Upper lobe of left lung (tissue), 6 donors: ENCODE measurements around the gene ANXA6. TPM values are rescaled to one million over a fixed set of nuclear protein-coding genes. Genes with fewer than 3 reads are reported as not detected.

Source experiments
- ATAC-seq, 2 donors: fragments of 200-7000 bp; cut with Tn5 transposase; one replicate each; pipeline ENCODE4 v1.9.1; 2022; ENCODE audit warnings: mild to moderate bottlenecking in 2 of 2, moderate library complexity in 2 of 2; ENCODE audit not compliant: low FRiP score in 2 of 2
- DNase-seq, 2 donors: peaks; one replicate each; pipeline ENCODE4 v3.0.0-alpha.2; 2019 to 2020
- H3K27ac ChIP-seq, 4 donors: fragments of 200-600 bp; sonication (generic); one replicate each; pipeline ENCODE4 v1.5.1; 2016 to 2019
- H3K27me3 ChIP-seq, 4 donors: fragments of 200-600 bp; sonication (generic); one replicate each; pipeline ENCODE4 v1.5.1; 2017 to 2019
- H3K36me3 ChIP-seq, 4 donors: fragments of 200-600 bp; sonication (generic); one replicate each; pipeline ENCODE4 v1.5.1; 2016 to 2019
- H3K4me1 ChIP-seq, 4 donors: fragments of 200-600 bp; sonication (generic); one replicate each; pipeline ENCODE4 v1.5.1; 2018 to 2019
- H3K4me3 ChIP-seq, 4 donors: fragments of 200-600 bp; sonication (generic); one replicate each; pipeline ENCODE4 v1.5.1; 2017 to 2019; ENCODE audit warnings: mild to moderate bottlenecking in 2 of 4, moderate library complexity in 1 of 4
- H3K9me3 ChIP-seq, 4 donors: fragments of 200-600 bp; sonication (generic); one replicate each; pipeline ENCODE4 v1.5.1; 2018 to 2019
- CTCF ChIP-seq, 6 experiments: fragments of 450-650 bp in 4 of 6; fragments of 200-600 bp in 2 of 6; sonication (generic) in 2 of 6; IDR thresholded peaks; one replicate each; pipeline ENCODE4 v1.5.1; 2016 to 2019; ENCODE audit warnings: antibody characterized with exemption in 6 of 6
- EP300 ChIP-seq, 4 donors: sonication (generic); formaldehyde crosslinking; IDR thresholded peaks; one replicate each; pipeline ENCODE4 v1.5.1; 2017; ENCODE audit warnings: antibody characterized with exemption in 4 of 4, control low read depth in 2 of 4
- POLR2A ChIP-seq, 4 donors: fragments of 450-650 bp; IDR thresholded peaks; one replicate each; pipeline ENCODE4 v1.5.1; 2016 to 2017; ENCODE audit warnings: antibody characterized with exemption in 4 of 4, mild to moderate bottlenecking in 2 of 4
- POLR2AphosphoS5 ChIP-seq, 2 donors: sonication (generic); formaldehyde crosslinking; IDR thresholded peaks; one replicate each; pipeline ENCODE4 v1.5.1; 2017; ENCODE audit warnings: antibody characterized with exemption in 2 of 2
- WGBS, 2 donors: methylation state at CpG; one replicate each; pipeline ENCODE4 v1.1.5; 2017 to 2018; 5-methylcytosine and 5-hydroxymethylcytosine counted together
- total RNA-seq, 6 donors: library from RNA; depleted of rRNA in 4 of 6; stranded (reverse); fragments of >200 nt in 4 of 6; gene quantifications; one replicate each; pipeline versions ENCODE4 v1.1.0 to v1.2.1, GENCODE V29; 2016 to 2021
- donor health status: DM: no; HTN: no; CAD: no; lungs with moderate emphysema.
- donor health status: DM: no; HTN: yes; CAD: no; lungs with severe emphysema.

The ANXA6 gene
- total RNA-seq, 6 donors from 2014 or later = 68.5 to 176 (median 84.5) TPM

GRCh38 chr5:151056379-151057325, 100.9 kb downstream of the ANXA6 start:
- H3K4me1 ChIP-seq = peaks cover 40 to 48% (median 43%) of the 10 kb centered on the region in 4 donors
- no peak overlapping the region for H3K4me3 ChIP-seq
- H3K9me3 ChIP-seq = no peaks in the 10 kb centered on the region
- H3K27ac ChIP-seq = peak overlapping the region in 2 of 4 donors; percentile 50 to 76
- DNase-seq (no peak), ATAC-seq (no peak)
- no peak for TF ChIP-seq EP300 (IDR thresholded peaks at IDR 0.05)
- no peak for TF ChIP-seq POLR2A (IDR thresholded peaks at IDR 0.05)
- no peak for TF ChIP-seq CTCF (IDR thresholded peaks at IDR 0.05)
- no peak for TF ChIP-seq POLR2AphosphoS5 (IDR thresholded peaks at IDR 0.05)
- peaks cover 16 to 88% (median 48%) of the 10 kb centered on the region in 4 donors for H3K36me3 ChIP-seq
- H3K27me3 ChIP-seq = no peaks in the 10 kb centered on the region
- 89 to 91% methylated on average over 19 to 24 of the region's 25 CpGs for WGBS, 2 donors

GRCh38 chr5:151055336-151055735, 102.2 kb downstream of the ANXA6 start:
- no peaks in the 10 kb centered on the region for H3K27me3 ChIP-seq
- peaks cover 16 to 90% (median 53%) of the 10 kb centered on the region in 4 donors for H3K36me3 ChIP-seq
- peak overlapping the region in 2 of 4 donors; percentile 26 to 36 for H3K27ac ChIP-seq
- no peak for DNase-seq
- peaks cover 30 to 40% (median 35%) of the 10 kb centered on the region in 4 donors for H3K4me1 ChIP-seq
- no peak overlapping the region for H3K4me3 ChIP-seq
- ATAC-seq = no peak
- WGBS, 2 donors = 76 to 86% methylated on average over 5 to 6 of the region's 6 CpGs
- TF ChIP-seq CTCF (IDR thresholded peaks at IDR 0.05) (no peak), POLR2AphosphoS5 (IDR thresholded peaks at IDR 0.05) (no peak), POLR2A (IDR thresholded peaks at IDR 0.05) (no peak), EP300 (IDR thresholded peaks at IDR 0.05) (no peak)
- no peaks in the 10 kb centered on the region for H3K9me3 ChIP-seq

GRCh38 chr5:151054709-151055108, 102.9 kb downstream of the ANXA6 start:
- peaks cover 24 to 34% (median 29%) of the 10 kb centered on the region in 4 donors for H3K4me1 ChIP-seq
- H3K36me3 ChIP-seq = peaks cover 17 to 90% (median 59%) of the 10 kb centered on the region in 4 donors
- no peaks in the 10 kb centered on the region for H3K9me3 ChIP-seq
- ATAC-seq (no peak), DNase-seq (no peak)
- TF ChIP-seq POLR2A (IDR thresholded peaks at IDR 0.05) (no peak), POLR2AphosphoS5 (IDR thresholded peaks at IDR 0.05) (no peak), CTCF (IDR thresholded peaks at IDR 0.05) (no peak), EP300 (IDR thresholded peaks at IDR 0.05) (no peak)
- H3K27me3 ChIP-seq = no peaks in the 10 kb centered on the region
- H3K4me3 ChIP-seq = no peak overlapping the region
- WGBS, 2 donors = 94 to 98% methylated on average over 3 of the region's 3 CpGs
- peak overlapping the region in 2 of 4 donors; percentile 19 to 35 for H3K27ac ChIP-seq

GRCh38 chr5:151053796-151054462, 103.7 kb downstream of the ANXA6 start:
- Histone ChIP-seq H3K27me3 (no peaks in the 10 kb centered on the region), H3K9me3 (no peaks in the 10 kb centered on the region), H3K4me3 (no peak overlapping the region), H3K36me3 (peaks cover 23 to 91% (median 66%) of the 10 kb centered on the region in 4 donors), H3K4me1 (peaks cover 19 to 27% (median 22%) of the 10 kb centered on the region in 4 donors), H3K27ac (peak overlapping the region in 3 of 4 donors; percentile 22 to 43 (median 38))
- no peak for DNase-seq
- TF ChIP-seq POLR2AphosphoS5 (IDR thresholded peaks at IDR 0.05) (no peak), POLR2A (IDR thresholded peaks at IDR 0.05) (no peak)
- no peak for ATAC-seq
- 95 to 100% methylated on average over 4 of the region's 4 CpGs for WGBS, 2 donors

- 68 to 75% methylated on average over 3 of the region's 3 CpGs for WGBS, 2 donors
- no peak for DNase-seq
- no peak for ATAC-seq
- peak overlapping the region in 3 of 4 donors; percentile 69 to 77 (median 73) for H3K27ac ChIP-seq
- no peaks in the 10 kb centered on the region for H3K27me3 ChIP-seq
- H3K36me3 ChIP-seq = peaks cover 16 to 91% (median 66%) of the 10 kb centered on the region in 4 donors
- no peak for TF ChIP-seq POLR2A (IDR thresholded peaks at IDR 0.05)
- no peak for TF ChIP-seq EP300 (IDR thresholded peaks at IDR 0.05)
- no peak for TF ChIP-seq POLR2AphosphoS5 (IDR thresholded peaks at IDR 0.05)
- TF ChIP-seq CTCF (IDR thresholded peaks at IDR 0.05) = no peak
- H3K4me1 ChIP-seq = peaks cover 11 to 25% (median 23%) of the 10 kb centered on the region in 4 donors
- no peaks in the 10 kb centered on the region for H3K9me3 ChIP-seq
- no peak overlapping the region for H3K4me3 ChIP-seq
These were observed 104.7 kb downstream of the ANXA6 start for GRCh38 chr5:151052836-151053235.
